Fibroblast of lung (primary cell): ENCODE measurements around the gene SDK1.

Experiments used
- EZH2 ChIP-seq: IDR thresholded peaks from 2 replicates; pipeline ENCODE4 v1.5.1; 2012; ENCODE audit warnings: low read length, control low read depth, mild to moderate bottlenecking; ENCODE audit errors: missing control alignments
- TF ChIP-seq, protein P1 (sequence below), 2 donors: IDR thresholded peaks in 1 of 2; conservative IDR thresholded peaks in 1 of 2; 1 replicate in 1 of 2; 2 replicates in 1 of 2; pipeline ENCODE4 v1.5.1; 2011 to 2012; ENCODE audit warnings: low read length in 2 of 2, control low read depth in 1 of 2, inconsistent platforms in 1 of 2, low read depth in 1 of 2, mild to moderate bottlenecking in 1 of 2

- TF ChIP-seq, protein P1, sequence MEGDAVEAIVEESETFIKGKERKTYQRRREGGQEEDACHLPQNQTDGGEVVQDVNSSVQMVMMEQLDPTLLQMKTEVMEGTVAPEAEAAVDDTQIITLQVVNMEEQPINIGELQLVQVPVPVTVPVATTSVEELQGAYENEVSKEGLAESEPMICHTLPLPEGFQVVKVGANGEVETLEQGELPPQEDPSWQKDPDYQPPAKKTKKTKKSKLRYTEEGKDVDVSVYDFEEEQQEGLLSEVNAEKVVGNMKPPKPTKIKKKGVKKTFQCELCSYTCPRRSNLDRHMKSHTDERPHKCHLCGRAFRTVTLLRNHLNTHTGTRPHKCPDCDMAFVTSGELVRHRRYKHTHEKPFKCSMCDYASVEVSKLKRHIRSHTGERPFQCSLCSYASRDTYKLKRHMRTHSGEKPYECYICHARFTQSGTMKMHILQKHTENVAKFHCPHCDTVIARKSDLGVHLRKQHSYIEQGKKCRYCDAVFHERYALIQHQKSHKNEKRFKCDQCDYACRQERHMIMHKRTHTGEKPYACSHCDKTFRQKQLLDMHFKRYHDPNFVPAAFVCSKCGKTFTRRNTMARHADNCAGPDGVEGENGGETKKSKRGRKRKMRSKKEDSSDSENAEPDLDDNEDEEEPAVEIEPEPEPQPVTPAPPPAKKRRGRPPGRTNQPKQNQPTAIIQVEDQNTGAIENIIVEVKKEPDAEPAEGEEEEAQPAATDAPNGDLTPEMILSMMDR (conservative IDR thresholded peaks at IDR 0.05 in 1 of 2, IDR thresholded peaks at IDR 0.05 in 1 of 2; ENCODE audit: low read depth in 1 of 2, low read length in 2 of 2): no peak
- TF ChIP-seq EZH2: no peak
Measured at GRCh38 chr7:3960050-3960763, 659.2 kb downstream of the SDK1 start.
